ENCODE results near the gene CD83.

Gene CD83

DNA sequence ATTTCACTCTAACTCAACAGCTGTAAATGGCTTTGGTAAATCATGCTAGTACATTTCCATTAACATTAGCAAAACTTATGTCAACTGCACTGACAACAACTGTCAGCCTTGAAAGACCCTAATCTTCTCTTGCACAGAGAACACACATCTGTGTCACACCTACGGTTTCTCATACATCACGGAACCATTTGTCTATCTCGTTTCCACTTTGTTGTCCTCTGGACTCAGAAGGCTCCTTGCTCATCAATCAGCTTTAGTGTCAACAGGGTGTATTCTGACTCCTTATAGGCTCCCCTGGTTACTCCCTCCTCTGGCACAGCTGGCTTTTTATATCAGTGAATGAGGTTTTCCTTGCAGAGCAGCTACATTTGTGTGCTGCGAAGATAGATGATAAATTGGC is 49.3 kb downstream of the CD83 start:
- DNase-seq (ENCODE audit: low read depth in 1 of 2, low spot score in 1 of 2), result no peak
- Histone ChIP-seq H3K4me3 (replicated peaks; ENCODE audit: insufficient read depth, low read length) (no peak overlapping the region), H3K27ac (replicated peaks) (no peak overlapping the region), H3K27me3 (ENCODE audit: insufficient read depth, poor library complexity, severe bottlenecking) (no peaks in the 10 kb centered on the region)
- TF ChIP-seq, protein P1, sequence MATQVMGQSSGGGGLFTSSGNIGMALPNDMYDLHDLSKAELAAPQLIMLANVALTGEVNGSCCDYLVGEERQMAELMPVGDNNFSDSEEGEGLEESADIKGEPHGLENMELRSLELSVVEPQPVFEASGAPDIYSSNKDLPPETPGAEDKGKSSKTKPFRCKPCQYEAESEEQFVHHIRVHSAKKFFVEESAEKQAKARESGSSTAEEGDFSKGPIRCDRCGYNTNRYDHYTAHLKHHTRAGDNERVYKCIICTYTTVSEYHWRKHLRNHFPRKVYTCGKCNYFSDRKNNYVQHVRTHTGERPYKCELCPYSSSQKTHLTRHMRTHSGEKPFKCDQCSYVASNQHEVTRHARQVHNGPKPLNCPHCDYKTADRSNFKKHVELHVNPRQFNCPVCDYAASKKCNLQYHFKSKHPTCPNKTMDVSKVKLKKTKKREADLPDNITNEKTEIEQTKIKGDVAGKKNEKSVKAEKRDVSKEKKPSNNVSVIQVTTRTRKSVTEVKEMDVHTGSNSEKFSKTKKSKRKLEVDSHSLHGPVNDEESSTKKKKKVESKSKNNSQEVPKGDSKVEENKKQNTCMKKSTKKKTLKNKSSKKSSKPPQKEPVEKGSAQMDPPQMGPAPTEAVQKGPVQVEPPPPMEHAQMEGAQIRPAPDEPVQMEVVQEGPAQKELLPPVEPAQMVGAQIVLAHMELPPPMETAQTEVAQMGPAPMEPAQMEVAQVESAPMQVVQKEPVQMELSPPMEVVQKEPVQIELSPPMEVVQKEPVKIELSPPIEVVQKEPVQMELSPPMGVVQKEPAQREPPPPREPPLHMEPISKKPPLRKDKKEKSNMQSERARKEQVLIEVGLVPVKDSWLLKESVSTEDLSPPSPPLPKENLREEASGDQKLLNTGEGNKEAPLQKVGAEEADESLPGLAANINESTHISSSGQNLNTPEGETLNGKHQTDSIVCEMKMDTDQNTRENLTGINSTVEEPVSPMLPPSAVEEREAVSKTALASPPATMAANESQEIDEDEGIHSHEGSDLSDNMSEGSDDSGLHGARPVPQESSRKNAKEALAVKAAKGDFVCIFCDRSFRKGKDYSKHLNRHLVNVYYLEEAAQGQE (IDR thresholded peaks at IDR 0.05; ENCODE audit: insufficient replicate concordance, low read depth), result no peak
- TF ChIP-seq SPI1 (IDR thresholded peaks at IDR 0.05; ENCODE audit: borderline replicate concordance, low read depth) (no peak), GABPA (IDR thresholded peaks at IDR 0.05; ENCODE audit: low read depth) (no peak), POLR2AphosphoS5 (IDR thresholded peaks at IDR 0.05; ENCODE audit: low read depth) (no peak)
- TF ChIP-seq, protein P2, sequence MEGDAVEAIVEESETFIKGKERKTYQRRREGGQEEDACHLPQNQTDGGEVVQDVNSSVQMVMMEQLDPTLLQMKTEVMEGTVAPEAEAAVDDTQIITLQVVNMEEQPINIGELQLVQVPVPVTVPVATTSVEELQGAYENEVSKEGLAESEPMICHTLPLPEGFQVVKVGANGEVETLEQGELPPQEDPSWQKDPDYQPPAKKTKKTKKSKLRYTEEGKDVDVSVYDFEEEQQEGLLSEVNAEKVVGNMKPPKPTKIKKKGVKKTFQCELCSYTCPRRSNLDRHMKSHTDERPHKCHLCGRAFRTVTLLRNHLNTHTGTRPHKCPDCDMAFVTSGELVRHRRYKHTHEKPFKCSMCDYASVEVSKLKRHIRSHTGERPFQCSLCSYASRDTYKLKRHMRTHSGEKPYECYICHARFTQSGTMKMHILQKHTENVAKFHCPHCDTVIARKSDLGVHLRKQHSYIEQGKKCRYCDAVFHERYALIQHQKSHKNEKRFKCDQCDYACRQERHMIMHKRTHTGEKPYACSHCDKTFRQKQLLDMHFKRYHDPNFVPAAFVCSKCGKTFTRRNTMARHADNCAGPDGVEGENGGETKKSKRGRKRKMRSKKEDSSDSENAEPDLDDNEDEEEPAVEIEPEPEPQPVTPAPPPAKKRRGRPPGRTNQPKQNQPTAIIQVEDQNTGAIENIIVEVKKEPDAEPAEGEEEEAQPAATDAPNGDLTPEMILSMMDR (IDR thresholded peaks at IDR 0.05; ENCODE audit: insufficient read depth, low read length), result no peak

DNA sequence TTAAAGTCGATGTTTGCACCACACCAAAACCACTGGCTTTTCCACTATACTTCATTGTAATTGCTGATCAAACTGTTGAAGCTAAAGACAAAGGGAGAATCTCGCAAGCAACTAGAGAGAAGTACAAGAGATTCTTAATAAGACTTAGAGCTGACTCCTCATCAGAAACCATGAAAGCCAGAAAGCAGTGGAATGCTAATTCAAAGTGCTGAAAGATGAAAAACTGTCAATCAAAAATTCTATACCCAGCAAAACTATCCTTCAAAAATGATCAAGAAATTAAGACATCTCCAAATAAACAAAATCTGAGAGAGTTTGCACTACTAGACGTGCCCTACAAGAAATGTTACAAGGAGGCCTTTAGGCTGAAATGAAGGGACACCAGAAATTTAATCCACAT is 52.6 kb downstream of the CD83 start:
- H3K27me3 ChIP-seq (ENCODE audit: insufficient read depth, poor library complexity, severe bottlenecking), result no peaks in the 10 kb centered on the region
- H3K27ac ChIP-seq (replicated peaks), result no peak overlapping the region
- no peak for TF ChIP-seq GABPA (IDR thresholded peaks at IDR 0.05; ENCODE audit: low read depth)
- TF ChIP-seq, protein P2 (IDR thresholded peaks at IDR 0.05; ENCODE audit: insufficient read depth, low read length), result no peak
- TF ChIP-seq SPI1 (IDR thresholded peaks at IDR 0.05; ENCODE audit: borderline replicate concordance, low read depth), result no peak
- TF ChIP-seq, protein P1 (IDR thresholded peaks at IDR 0.05; ENCODE audit: insufficient replicate concordance, low read depth), result no peak
- no peak for TF ChIP-seq POLR2AphosphoS5 (IDR thresholded peaks at IDR 0.05; ENCODE audit: low read depth)
- no peak overlapping the region for H3K4me3 ChIP-seq (replicated peaks; ENCODE audit: insufficient read depth, low read length)
- no peak for DNase-seq (ENCODE audit: low read depth in 1 of 2, low spot score in 1 of 2)

DNA sequence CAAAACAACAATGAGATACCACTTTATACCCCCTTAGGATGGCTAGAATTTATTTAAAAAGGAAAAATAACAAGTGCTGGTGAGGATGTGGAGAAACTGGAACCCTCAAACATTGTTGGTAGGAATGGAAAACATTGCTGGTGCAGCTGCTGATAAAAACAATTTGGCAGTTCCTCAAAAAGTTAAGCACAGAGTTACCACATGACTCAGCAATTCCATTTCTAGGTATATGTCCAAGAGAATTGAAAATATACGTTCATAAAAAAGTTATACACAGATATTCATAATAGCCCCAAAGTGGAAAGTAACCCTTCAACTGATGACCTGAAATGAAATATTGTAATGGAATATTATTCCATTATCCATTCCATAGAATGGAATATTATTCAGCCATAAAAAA is 55.0 kb downstream of the CD83 start:
- TF ChIP-seq POLR2AphosphoS5 (IDR thresholded peaks at IDR 0.05; ENCODE audit: low read depth), result no peak
- 0 out of 2 replicates have a peak, but pooled peaks have one; percentile 17 for TF ChIP-seq SPI1 (IDR thresholded peaks at IDR 0.05; ENCODE audit: borderline replicate concordance, low read depth)
- TF ChIP-seq GABPA (IDR thresholded peaks at IDR 0.05; ENCODE audit: low read depth), result no peak
- H3K4me3 ChIP-seq (replicated peaks; ENCODE audit: insufficient read depth, low read length), result no peak overlapping the region
- H3K27me3 ChIP-seq (ENCODE audit: insufficient read depth, poor library complexity, severe bottlenecking), result no peaks in the 10 kb centered on the region
- no peak for DNase-seq (ENCODE audit: low read depth in 1 of 2, low spot score in 1 of 2)
- H3K27ac ChIP-seq (replicated peaks), result no peak overlapping the region

DNA sequence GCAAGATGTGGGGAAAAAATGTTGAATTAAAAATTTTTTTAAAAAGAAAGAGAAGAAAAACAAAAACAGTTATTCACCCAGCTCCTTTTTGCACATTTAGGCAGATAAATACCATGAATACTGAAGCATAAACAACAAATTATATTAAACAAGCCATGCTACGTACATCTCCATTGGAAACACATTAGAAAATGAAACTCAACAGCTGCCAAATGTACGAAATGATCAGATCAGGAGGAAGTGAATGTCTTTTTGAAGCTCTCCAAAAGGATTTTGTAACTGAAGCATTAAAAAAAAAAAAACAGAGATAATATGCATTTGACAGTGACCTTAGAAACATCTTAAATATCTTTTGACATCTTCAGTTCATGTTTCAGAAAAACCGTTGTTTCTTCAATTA is 56.7 kb downstream of the CD83 start:
- no peak for TF ChIP-seq SPI1 (IDR thresholded peaks at IDR 0.05; ENCODE audit: borderline replicate concordance, low read depth)
- no peak for TF ChIP-seq GABPA (IDR thresholded peaks at IDR 0.05; ENCODE audit: low read depth)
- TF ChIP-seq POLR2AphosphoS5 (IDR thresholded peaks at IDR 0.05; ENCODE audit: low read depth), result no peak
- TF ChIP-seq, protein P1 (IDR thresholded peaks at IDR 0.05; ENCODE audit: insufficient replicate concordance, low read depth), result no peak
- TF ChIP-seq, protein P2 (IDR thresholded peaks at IDR 0.05; ENCODE audit: insufficient read depth, low read length), result no peak
- H3K27ac ChIP-seq (replicated peaks), result no peak overlapping the region
- H3K27me3 ChIP-seq (ENCODE audit: insufficient read depth, poor library complexity, severe bottlenecking), result no peaks in the 10 kb centered on the region
- no peak for DNase-seq (ENCODE audit: low read depth in 1 of 2, low spot score in 1 of 2)
- H3K4me3 ChIP-seq (replicated peaks; ENCODE audit: insufficient read depth, low read length), result no peak overlapping the region
